ENCODE measurements around the gene KIF1A.
"Not testable (repeated sequence)": the region's sequence is repeated elsewhere in the genome, so short reads cannot be mapped to it uniquely, and the experiment has no call there.

Gene KIF1A

GRCh38 chr2:240713071-240713927, 106.7 kb downstream of the KIF1A start:
- Histone ChIP-seq H3K4me3 (no peak overlapping the region), H3K27ac (no peak overlapping the region)

GRCh38 chr2:240712121-240712520, 107.9 kb downstream of the KIF1A start:
- Histone ChIP-seq H3K4me3 (no peak overlapping the region), H3K27ac (no peak overlapping the region)

GRCh38 chr2:240711701-240712100, 108.3 kb downstream of the KIF1A start:
- Histone ChIP-seq H3K4me3 (no peak overlapping the region), H3K27ac (no peak overlapping the region)

GRCh38 chr2:240711296-240711695, 108.7 kb downstream of the KIF1A start:
- no peak overlapping the region for H3K4me3 ChIP-seq
- H3K27ac ChIP-seq, result no peak overlapping the region

- Histone ChIP-seq H3K27ac (no peak overlapping the region), H3K4me3 (no peak overlapping the region)
Measured at GRCh38 chr2:240708457-240708856, 111.6 kb downstream of the KIF1A start.

- H3K4me3 ChIP-seq, result no peak overlapping the region
- H3K27ac ChIP-seq, result no peak overlapping the region
Measured at GRCh38 chr2:240707821-240708220, 112.2 kb downstream of the KIF1A start.

- no peak overlapping the region for H3K27ac ChIP-seq
- no peak overlapping the region for H3K4me3 ChIP-seq
Measured at GRCh38 chr2:240707043-240707756, 112.8 kb downstream of the KIF1A start.

- Histone ChIP-seq H3K27ac (no peak overlapping the region), H3K4me3 (no peak overlapping the region)
Measured at GRCh38 chr2:240705204-240705791, 114.7 kb downstream of the KIF1A start.

GRCh38 chr2:240704651-240705050, 115.4 kb downstream of the KIF1A start:
- Histone ChIP-seq H3K27ac (no peak overlapping the region), H3K4me3 (no peak overlapping the region)

GRCh38 chr2:240703417-240704341, 116.3 kb downstream of the KIF1A start:
- no peak overlapping the region for H3K27ac ChIP-seq
- H3K4me3 ChIP-seq, result no peak overlapping the region

- H3K4me3 ChIP-seq, result no peak overlapping the region
Measured at GRCh38 chr2:240702640-240703011, 117.4 kb downstream of the KIF1A start.

GRCh38 chr2:240701736-240702639, 118.0 kb downstream of the KIF1A start:
- no peak overlapping the region for H3K27ac ChIP-seq
- H3K4me3 ChIP-seq, result no peak overlapping the region

More at GRCh38 chr2:240702640-240703011, 117.4 kb downstream of the KIF1A start:
- H3K27ac ChIP-seq, result no peak overlapping the region

- no peak overlapping the region for H3K27ac ChIP-seq
- H3K4me3 ChIP-seq, result no peak overlapping the region
Measured at GRCh38 chr2:240701091-240701735, 118.8 kb downstream of the KIF1A start.

- H3K27ac ChIP-seq, H3K4me3 ChIP-seq: not testable (repeated sequence)
Measured at GRCh38 chr2:240700616-240701015, 119.4 kb downstream of the KIF1A start.

GRCh38 chr2:240699835-240700234, 120.2 kb downstream of the KIF1A start:
- H3K4me3 ChIP-seq, result not testable (repeated sequence)

GRCh38 chr2:240698852-240699561, 121.0 kb downstream of the KIF1A start:
- not testable (repeated sequence) for H3K27ac ChIP-seq, H3K4me3 ChIP-seq

More at GRCh38 chr2:240699835-240700234, 120.2 kb downstream of the KIF1A start:
- not testable (repeated sequence) for H3K27ac ChIP-seq

- not testable (repeated sequence) for H3K27ac ChIP-seq, H3K4me3 ChIP-seq
Measured at GRCh38 chr2:240696469-240696868, 123.5 kb downstream of the KIF1A start.

GRCh38 chr2:240695593-240695992, 124.4 kb downstream of the KIF1A start:
- not testable (repeated sequence) for H3K27ac ChIP-seq

More at GRCh38 chr2:240695593-240695992, 124.4 kb downstream of the KIF1A start:
- H3K4me3 ChIP-seq, result not testable (repeated sequence)
